Thyroid gland (tissue), 4 donors: ENCODE data around the gene LARGE1. TPM values are rescaled to one million over a fixed set of nuclear protein-coding genes. Genes with fewer than 3 reads are reported as not detected.

Experiments used
- DNase-seq, 2 donors: peaks; one replicate each; pipeline ENCODE4 v3.0.0-alpha.2; 2019
- H3K27ac ChIP-seq, 3 donors: fragments of 200-600 bp; sonication (generic); 1 replicate in 2 of 3; 2 replicates in 1 of 3; pipeline ENCODE4 v1.5.1; 2016 to 2019; ENCODE audit warnings: mild to moderate bottlenecking in 1 of 3, moderate library complexity in 1 of 3
- H3K27me3 ChIP-seq: fragments of 200-600 bp; sonication (generic); one replicate; pipeline ENCODE4 v1.5.1; 2019
- H3K36me3 ChIP-seq, 2 donors: fragments of 200-600 bp; sonication (generic); one replicate each; pipeline ENCODE4 v1.5.1; 2016 to 2019
- H3K4me1 ChIP-seq, 2 donors: fragments of 200-600 bp; sonication (generic); one replicate each; pipeline ENCODE4 v1.5.1; 2017 to 2019
- H3K4me3 ChIP-seq, 3 donors: fragments of 200-600 bp; sonication (generic); replicated peaks in 1 of 3; 1 replicate in 2 of 3; 2 replicates in 1 of 3; pipeline ENCODE4 v1.5.1; 2016; ENCODE audit warnings: mild to moderate bottlenecking in 1 of 3
- H3K9me3 ChIP-seq: fragments of 200-600 bp; sonication (generic); one replicate; pipeline ENCODE4 v1.5.1; 2017
- CTCF ChIP-seq, 6 experiments: fragments of 200-600 bp in 3 of 6; fragments of 450-650 bp in 3 of 6; sonication (generic) in 3 of 6; IDR thresholded peaks; one replicate each; pipeline ENCODE4 v1.5.1; 2016 to 2019; ENCODE audit warnings: antibody characterized with exemption in 6 of 6, mild to moderate bottlenecking in 2 of 6, inconsistent platforms in 1 of 6, moderate library complexity in 1 of 6
- POLR2A ChIP-seq, 2 donors: fragments of 450-650 bp; IDR thresholded peaks; one replicate each; pipeline ENCODE4 v1.6.1; 2017; ENCODE audit warnings: antibody characterized with exemption in 2 of 2, mild to moderate bottlenecking in 2 of 2, moderate library complexity in 1 of 2
- WGBS, 2 donors: methylation state at CpG; one replicate each; pipeline ENCODE4 v1.1.5; 2017; 5-methylcytosine and 5-hydroxymethylcytosine counted together
- intact Hi-C: fragments of 100-400 bp; cut with DNase I; formaldehyde crosslinking; loops from one replicate; pipeline ENCODE4 v1.15.1; 2023
- total RNA-seq, 4 donors: library from RNA; depleted of rRNA; stranded (reverse); fragments of >200 nt; gene quantifications; one replicate each; pipeline ENCODE4 v1.2.3, GENCODE V29; 2016

Gene LARGE1
- total RNA-seq, 4 donors from 2014 or later, result 13.6 to 16.3 (median 15.1) TPM

- no peak for DNase-seq
- WGBS, 2 donors, result 41 to 47% methylated on average over 3 of the region's 3 CpGs
- H3K4me1 ChIP-seq, result no peaks in the 10 kb centered on the region
- H3K27ac ChIP-seq, result no peak overlapping the region
- H3K27me3 ChIP-seq, result no peaks in the 10 kb centered on the region
- TF ChIP-seq POLR2A (IDR thresholded peaks at IDR 0.05) (no peak), CTCF (IDR thresholded peaks at IDR 0.05) (no peak)
- no peaks in the 10 kb centered on the region for H3K36me3 ChIP-seq
- H3K9me3 ChIP-seq, result no peaks in the 10 kb centered on the region
- no peak overlapping the region for H3K4me3 ChIP-seq
- intact Hi-C loops, result no loop called here
Measured at GRCh38 chr22:33806191-33806590, 114.1 kb downstream of the LARGE1 start.

GRCh38 chr22:33803371-33804282, 116.6 kb downstream of the LARGE1 start:
- no peak for DNase-seq
- Histone ChIP-seq H3K27me3 (no peaks in the 10 kb centered on the region), H3K9me3 (no peaks in the 10 kb centered on the region), H3K4me3 (no peak overlapping the region), H3K36me3 (no peaks in the 10 kb centered on the region), H3K27ac (no peak overlapping the region), H3K4me1 (no peaks in the 10 kb centered on the region)
- intact Hi-C loops, result no loop called here
- no peak for TF ChIP-seq POLR2A (IDR thresholded peaks at IDR 0.05)
- no peak for TF ChIP-seq CTCF (IDR thresholded peaks at IDR 0.05)
- 78 to 85% methylated on average over 7 of the region's 7 CpGs for WGBS, 2 donors

GRCh38 chr22:33798401-33798800, 121.9 kb downstream of the LARGE1 start:
- Histone ChIP-seq H3K4me1 (no peaks in the 10 kb centered on the region), H3K36me3 (no peaks in the 10 kb centered on the region), H3K4me3 (no peak overlapping the region), H3K27me3 (no peaks in the 10 kb centered on the region), H3K9me3 (no peaks in the 10 kb centered on the region), H3K27ac (no peak overlapping the region)
- no peak for TF ChIP-seq CTCF (IDR thresholded peaks at IDR 0.05)
- no peak for TF ChIP-seq POLR2A (IDR thresholded peaks at IDR 0.05)
- DNase-seq, result no peak
- 78 to 80% methylated on average over 6 of the region's 6 CpGs for WGBS, 2 donors
- intact Hi-C loops, result no loop called here

GRCh38 chr22:33796494-33796893, 123.8 kb downstream of the LARGE1 start:
- TF ChIP-seq POLR2A (IDR thresholded peaks at IDR 0.05), result no peak
- TF ChIP-seq CTCF (IDR thresholded peaks at IDR 0.05), result no peak
- Histone ChIP-seq H3K36me3 (no peaks in the 10 kb centered on the region), H3K4me3 (no peak overlapping the region), H3K27ac (no peak overlapping the region), H3K27me3 (no peaks in the 10 kb centered on the region), H3K9me3 (no peaks in the 10 kb centered on the region), H3K4me1 (no peaks in the 10 kb centered on the region)
- intact Hi-C loops, result no loop called here
- WGBS, 2 donors, result 91 to 95% methylated on average over 5 of the region's 5 CpGs
- no peak for DNase-seq

GRCh38 chr22:33793475-33793874, 126.8 kb downstream of the LARGE1 start:
- H3K27me3 ChIP-seq, result no peaks in the 10 kb centered on the region
- H3K27ac ChIP-seq, result no peak overlapping the region
- no peaks in the 10 kb centered on the region for H3K4me1 ChIP-seq
- no peaks in the 10 kb centered on the region for H3K9me3 ChIP-seq
- H3K36me3 ChIP-seq, result no peaks in the 10 kb centered on the region
- no peak for DNase-seq
- 83 to 87% methylated on average over 3 of the region's 3 CpGs for WGBS, 2 donors
- no peak overlapping the region for H3K4me3 ChIP-seq
- intact Hi-C loops, result no loop called here
- TF ChIP-seq CTCF (IDR thresholded peaks at IDR 0.05), result no peak
- TF ChIP-seq POLR2A (IDR thresholded peaks at IDR 0.05), result no peak
